IMR-90 (cell line): Measurements from ENCODE around the gene CLEC3A. TPM values are rescaled to one million over a fixed set of nuclear protein-coding genes. Genes with fewer than 3 reads are reported as not detected.

Source experiments
- ATAC-seq: fragments of 200-7000 bp; cut with Tn5 transposase; 2 replicates; pipeline ENCODE4 v1.9.1; 2020; ENCODE audit warnings: low read depth, mild to moderate bottlenecking, moderate library complexity
- BruUV-seq: library from RNA; stranded (reverse); fragments of 400-500 nt; replicated peaks from 2 replicates; lab custom pipeline; 2021; lab: Mats Ljungman, UMichigan
- CTCF ChIA-PET: fragments of 300-600 bp; formaldehyde crosslinking; extraction: SDS; loops from one replicate; lab custom pipeline; 2021; ENCODE audit warnings: antibody characterized with exemption; lab: Yijun Ruan, JAX
- POLR2A ChIA-PET: fragments of 300-600 bp; sonication (Branson Sonifier 250); formaldehyde crosslinking; loops from one replicate; lab custom pipeline; 2022; ENCODE audit warnings: antibody characterized with exemption; ENCODE audit not compliant: unreplicated experiment; lab: Charles Lee
- DNase-seq: peaks from one replicate; pipeline ENCODE4 v3.0.0; 2013
- H2AFZ ChIP-seq: replicated peaks from 2 replicates; pipeline ENCODE3; 2013; ENCODE audit warnings: low read length, mild to moderate bottlenecking; ENCODE audit not compliant: poor library complexity
- H2AK5ac ChIP-seq: 2 replicates; pipeline ENCODE4 v1.6.1; 2013; ENCODE audit warnings: low read depth, low read length, inconsistent platforms
- H2AK9ac ChIP-seq: replicated peaks from 2 replicates; pipeline ENCODE3; 2013; ENCODE audit warnings: mild to moderate bottlenecking, low read depth, low read length, moderate library complexity; ENCODE audit not compliant: poor library complexity
- H2BK120ac ChIP-seq: 2 replicates; pipeline ENCODE4 v1.6.1; 2013; ENCODE audit warnings: low read depth, low read length, inconsistent platforms
- H2BK15ac ChIP-seq: 3 replicates; pipeline ENCODE4 v1.6.1; 2013; ENCODE audit warnings: low read depth, low read length, inconsistent platforms
- H2BK20ac ChIP-seq: 2 replicates; pipeline ENCODE4 v1.6.1; 2013; ENCODE audit warnings: low read depth, mild to moderate bottlenecking, inconsistent platforms, low read length, moderate library complexity
- H2BK5ac ChIP-seq: 2 replicates; pipeline ENCODE4 v1.6.1; 2013; ENCODE audit warnings: mild to moderate bottlenecking, low read depth, low read length, inconsistent platforms; ENCODE audit not compliant: poor library complexity, severe bottlenecking
- H3K14ac ChIP-seq: replicated peaks from 2 replicates; pipeline ENCODE4 v1.6.1; 2013; ENCODE audit warnings: low read depth, low read length, inconsistent platforms
- H3K18ac ChIP-seq: 2 replicates; pipeline ENCODE4 v1.6.1; 2013; ENCODE audit warnings: low read depth, low read length, control low read depth
- H3K23ac ChIP-seq: 2 replicates; pipeline ENCODE4 v1.6.1; 2013; ENCODE audit warnings: low read depth, low read length, inconsistent platforms
- H3K27ac ChIP-seq: 2 replicates; pipeline ENCODE4 v1.5.1; 2013; ENCODE audit warnings: mild to moderate bottlenecking, control low read depth, low read length; ENCODE audit not compliant: insufficient read depth
- H3K27me3 ChIP-seq: 2 replicates; pipeline ENCODE4 v1.6.1; 2013; ENCODE audit warnings: low read length; ENCODE audit not compliant: control insufficient read depth, insufficient read depth
- H3K36me3 ChIP-seq: 2 replicates; pipeline ENCODE4 v1.6.1; 2013; ENCODE audit warnings: low read length, mixed read lengths; ENCODE audit not compliant: control insufficient read depth, insufficient read depth
- H3K4ac ChIP-seq: 2 replicates; pipeline ENCODE4 v1.6.1; 2013; ENCODE audit warnings: low read depth, low read length, inconsistent platforms
- H3K4me1 ChIP-seq: 2 replicates; pipeline ENCODE4 v1.6.1; 2013; ENCODE audit warnings: low read length, mixed read lengths; ENCODE audit not compliant: control insufficient read depth, insufficient read depth
- H3K4me2 ChIP-seq: 2 replicates; pipeline ENCODE4 v1.6.1; 2013; ENCODE audit warnings: low read depth, mild to moderate bottlenecking, control low read depth, low read length, moderate library complexity
- H3K4me3 ChIP-seq: 2 replicates; pipeline ENCODE4 v1.5.1; 2013; ENCODE audit warnings: low read depth, mild to moderate bottlenecking, control low read depth, low read length, moderate library complexity; ENCODE audit not compliant: insufficient read depth
- H3K56ac ChIP-seq: 2 replicates; pipeline ENCODE4 v1.6.1; 2013; ENCODE audit warnings: low read length, inconsistent platforms; ENCODE audit not compliant: insufficient read depth; ENCODE audit errors: extremely low read depth
- H3K79me1 ChIP-seq, 2 experiments: 2 replicates each; pipeline ENCODE4 v1.6.1; 2013; ENCODE audit warnings: low read length in 2 of 2, inconsistent platforms in 1 of 2, low read depth in 1 of 2
- H3K9ac ChIP-seq: 2 replicates; pipeline ENCODE4 v1.6.1; 2013; ENCODE audit warnings: low read depth, low read length, control low read depth
- H3K9me1 ChIP-seq: 2 replicates; pipeline ENCODE4 v1.6.1; 2013; ENCODE audit warnings: low read length, inconsistent platforms; ENCODE audit not compliant: insufficient read depth
- H3K9me3 ChIP-seq: 2 replicates; pipeline ENCODE4 v1.6.1; 2013; ENCODE audit warnings: low read length; ENCODE audit not compliant: control insufficient read depth, insufficient read depth
- H4K20me1 ChIP-seq: 2 replicates; pipeline ENCODE4 v1.6.1; 2013; ENCODE audit warnings: low read length, inconsistent platforms; ENCODE audit not compliant: insufficient read depth
- H4K5ac ChIP-seq: 2 replicates; pipeline ENCODE4 v1.6.1; 2013; ENCODE audit warnings: mild to moderate bottlenecking, low read depth, low read length, control low read depth
- H4K8ac ChIP-seq, 2 experiments: 2 replicates each; pipeline ENCODE4 v1.6.1; 2013; ENCODE audit warnings: low read depth in 2 of 2, low read length in 2 of 2, control low read depth in 1 of 2, inconsistent platforms in 1 of 2
- H4K91ac ChIP-seq: 2 replicates; pipeline ENCODE4 v1.6.1; 2013; ENCODE audit warnings: low read depth, low read length, inconsistent platforms; ENCODE audit not compliant: insufficient read depth
- ELK1 ChIP-seq: fragments of 150-350 bp; IDR thresholded peaks from 2 replicates; pipeline ENCODE4 v1.6.1; 2016; ENCODE audit warnings: low read depth, mild to moderate bottlenecking, low read length, moderate library complexity, borderline replicate concordance
- MAFK ChIP-seq: IDR thresholded peaks from 2 replicates; pipeline ENCODE4 v1.6.1; 2012; ENCODE audit warnings: low read depth, low read length, improper control_type of control experiment
- WGBS, 2 experiments: methylation state at CpG; one replicate each; pipeline versions ENCODE4 v1.1.5 to v1.1.7; 2013; ENCODE audit warnings: missing lambda C conversion rate in 2 of 2; ENCODE audit not compliant: insufficient read length in 1 of 2; ENCODE audit errors: extremely low coverage in 2 of 2; 5-methylcytosine and 5-hydroxymethylcytosine counted together
- dilution Hi-C: fragments of 300-500 bp; cut with HindIII; formaldehyde crosslinking; loops from one replicate; pipeline ENCODE4 v1.14.3; 2018; ENCODE audit warnings: low sequenced_read_pairs; ENCODE audit not compliant: unreplicated experiment
- in situ Hi-C: fragments of 300-500 bp; cut with MboI; formaldehyde crosslinking; loops from 3 replicates; pipeline ENCODE4 v1.14.3; 2019; ENCODE audit warnings: low sequenced_read_pairs, inconsistent platforms, mixed read lengths
- intact Hi-C: fragments of 100-400 bp; cut with micrococcal nuclease; formaldehyde crosslinking; loops from 2 replicates; pipeline ENCODE4 v1.10.0; 2022
- polyA plus RNA-seq, 3 experiments: library from polyadenylated mRNA; depleted of rRNA; stranded (reverse); fragments of >200 nt; gene quantifications; 2 replicates each; pipeline ENCODE4 v1.2.3, GENCODE V29; 2012; ENCODE audit warnings: low replicate concordance in 1 of 3
- total RNA-seq: library from RNA; depleted of rRNA; stranded (reverse); fragments of >200 nt; gene quantifications from 2 replicates; pipeline ENCODE4 v1.2.3, GENCODE V29; 2012

The CLEC3A gene
- total and polyA plus RNA-seq, 2 of the 4 experiments (the other 2 are of a cell fraction): not detected

GRCh38 chr16:78028018-78028417 lies 5.7 kb downstream of the CLEC3A start:
- no peak overlapping the region for H2BK15ac ChIP-seq
- no peaks in the 10 kb centered on the region for H3K79me1 ChIP-seq
- dilution Hi-C loops (no loop called here), in situ Hi-C loops (no loop called here), intact Hi-C loops (no loop called here)
- H3K4ac ChIP-seq: no peak overlapping the region
- H4K20me1 ChIP-seq: no peaks in the 10 kb centered on the region
- H3K36me3 ChIP-seq: no peaks in the 10 kb centered on the region
- H3K4me2 ChIP-seq: no peak overlapping the region
- H3K14ac ChIP-seq: no peak overlapping the region
- no peaks in the 10 kb centered on the region for H3K9me1 ChIP-seq
- H2AFZ ChIP-seq: no peak overlapping the region
- no peak overlapping the region for H2BK20ac ChIP-seq
- no peak overlapping the region for H3K56ac ChIP-seq
- ATAC-seq (no peak), DNase-seq (no peak)
- H3K9me3 ChIP-seq: no peaks in the 10 kb centered on the region
- WGBS, 2 experiments: no CpG with 5 or more reads among the region's 3 CpGs
- ChIA-PET CTCF (no interaction called here), POLR2A (no interaction called here)
- H3K4me3 ChIP-seq: no peak overlapping the region
- no peak overlapping the region for H3K27ac ChIP-seq
- no peak overlapping the region for H4K91ac ChIP-seq
- no peaks in the 10 kb centered on the region for H3K27me3 ChIP-seq
- H3K4me1 ChIP-seq: no peaks in the 10 kb centered on the region
- no peak overlapping the region for H3K9ac ChIP-seq
- H2BK5ac ChIP-seq: no peak overlapping the region
- TF ChIP-seq ELK1: no peak
- TF ChIP-seq MAFK: no peak
- no peak overlapping the region for H3K23ac ChIP-seq
- H2AK5ac ChIP-seq: no peak overlapping the region
- no peak overlapping the region for H4K5ac ChIP-seq
- no TSS peak for BruUV-seq
- H2BK120ac ChIP-seq: no peak overlapping the region
- H3K18ac ChIP-seq: no peak overlapping the region
- H4K8ac ChIP-seq: no peak overlapping the region
- no peak overlapping the region for H2AK9ac ChIP-seq
